Myocyte (in vitro differentiated cells): ENCODE results near the gene RAPGEF2. TPM values are rescaled to one million over a fixed set of nuclear protein-coding genes. Genes with fewer than 3 reads are reported as not detected.
"Not testable (repeated sequence)": the region's sequence is repeated elsewhere in the genome, so short reads cannot be mapped to it uniquely, and the experiment has no call there.

Experiments used
- DNase-seq: peaks from one replicate; pipeline ENCODE4 v3.0.0-alpha.2; 2012; ENCODE audit warnings: low read depth
- total RNA-seq: library from RNA; depleted of rRNA; stranded (reverse); fragments of >200 nt; gene quantifications from 2 replicates; pipeline ENCODE4 v1.2.3, GENCODE V29; 2014

Gene RAPGEF2
- total RNA-seq, 1 donor from 2014 or later = 17.6 TPM

GRCh38 chr4:159298502-159298901 lies 195.6 kb downstream of the RAPGEF2 start:
- peak; percentile 59 for DNase-seq

- no peak for DNase-seq
These were observed 200.6 kb downstream of the RAPGEF2 start for GRCh38 chr4:159303435-159303834.

- DNase-seq = no peak
These were observed 202.2 kb downstream of the RAPGEF2 start for GRCh38 chr4:159305129-159305528.

GRCh38 chr4:159307929-159308328 lies 205.1 kb downstream of the RAPGEF2 start:
- no peak for DNase-seq

DNA sequence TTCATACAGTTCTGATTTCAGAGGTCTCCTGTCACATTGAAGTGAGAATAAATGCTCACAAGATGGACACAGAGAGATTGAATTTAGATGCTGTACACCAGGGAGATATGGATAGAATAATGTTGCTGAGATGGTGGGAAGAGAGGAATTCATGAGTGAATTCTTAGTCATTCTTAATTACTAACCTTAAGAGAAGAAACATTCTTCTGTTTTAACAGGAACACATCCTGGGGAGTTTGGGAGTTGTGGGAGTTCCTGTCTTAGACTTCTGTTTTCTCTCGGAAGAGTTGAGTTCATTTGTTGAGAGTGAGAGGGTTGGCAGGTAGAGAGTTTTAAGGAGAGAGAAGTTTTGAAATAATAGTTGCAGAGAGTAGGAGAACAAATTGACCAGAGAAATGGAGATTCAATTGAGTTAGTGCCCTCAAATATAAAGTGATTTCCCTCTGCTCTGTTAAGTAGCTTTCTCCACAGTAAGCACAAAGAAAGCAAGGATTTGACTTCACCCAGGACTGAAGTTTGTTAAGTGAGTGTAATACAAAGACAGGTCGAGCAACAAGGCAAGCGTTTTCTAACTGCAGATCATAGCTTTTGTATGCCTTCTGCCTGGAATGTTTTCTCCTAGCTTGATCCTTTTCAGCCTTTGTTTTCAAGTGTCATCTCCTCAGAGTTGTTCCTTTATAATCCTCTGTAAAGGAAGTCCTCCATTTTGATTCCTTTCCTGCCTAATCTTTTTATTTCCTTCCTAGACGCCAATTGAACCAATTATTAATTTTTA lies 205.9 kb downstream of the RAPGEF2 start:
- no peak for DNase-seq

GRCh38 chr4:159312236-159312635 lies 209.4 kb downstream of the RAPGEF2 start:
- no peak for DNase-seq

- DNase-seq = not testable (repeated sequence)
These were observed 213.0 kb downstream of the RAPGEF2 start for GRCh38 chr4:159315879-159316278.

DNA sequence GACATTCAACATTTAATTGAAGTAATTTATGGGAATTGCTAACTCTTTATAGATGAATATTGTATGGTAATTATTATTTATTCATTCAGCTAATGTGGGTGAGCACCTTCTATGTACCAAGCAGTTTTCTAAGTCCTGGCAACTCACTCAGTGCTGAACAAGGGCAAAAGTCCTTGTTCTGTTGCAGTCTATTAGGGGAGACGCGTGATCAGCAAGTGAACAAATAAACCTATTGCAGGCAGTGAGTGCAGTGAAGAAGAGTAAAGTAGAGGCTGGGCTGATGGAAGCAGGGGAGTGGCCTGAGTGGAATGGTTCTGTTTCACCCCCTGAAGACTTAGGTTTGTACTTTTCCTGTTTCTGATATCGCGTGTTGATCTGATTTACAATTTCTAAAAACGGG lies 214.3 kb downstream of the RAPGEF2 start:
- no peak for DNase-seq

DNA sequence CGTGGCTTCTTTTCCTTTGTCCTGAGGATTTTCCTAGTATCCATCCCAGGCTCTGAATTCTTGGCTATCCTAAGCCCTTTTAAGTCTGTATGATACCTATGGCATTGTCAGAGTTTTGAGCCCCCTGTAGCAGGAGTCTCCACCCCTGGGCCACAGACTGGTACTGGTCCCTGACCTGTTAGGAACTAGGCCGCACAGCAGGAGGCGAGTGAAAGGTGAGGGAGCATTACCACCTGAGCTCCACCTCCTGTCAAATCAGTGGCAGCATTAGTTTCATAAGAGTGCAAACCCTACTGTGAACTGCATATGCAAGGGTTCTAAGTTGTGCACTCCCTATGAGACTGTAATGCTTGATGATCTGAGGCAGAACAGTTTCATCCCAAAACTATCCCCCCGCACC lies 216.1 kb downstream of the RAPGEF2 start:
- no peak for DNase-seq

GRCh38 chr4:159326480-159326879 lies 223.6 kb downstream of the RAPGEF2 start:
- no peak for DNase-seq

DNA sequence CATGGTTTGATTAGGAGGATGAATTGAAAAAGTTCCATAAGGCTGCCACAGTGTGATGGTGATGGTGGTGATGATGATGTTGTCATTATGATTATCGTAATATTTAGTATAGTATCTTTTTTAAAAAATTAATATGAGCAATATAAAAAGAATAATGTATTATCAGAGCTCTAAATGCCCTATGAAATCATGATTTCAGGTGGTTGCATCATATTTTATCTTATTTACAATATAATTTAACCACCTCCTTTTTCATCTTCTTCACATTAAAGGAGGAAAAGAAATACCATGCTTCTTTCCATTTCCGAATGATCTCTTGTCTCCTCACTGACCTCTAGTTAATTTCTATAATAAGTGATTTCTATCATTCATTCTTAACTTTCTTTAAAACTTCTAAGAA lies 225.9 kb downstream of the RAPGEF2 start:
- DNase-seq = no peak

DNA sequence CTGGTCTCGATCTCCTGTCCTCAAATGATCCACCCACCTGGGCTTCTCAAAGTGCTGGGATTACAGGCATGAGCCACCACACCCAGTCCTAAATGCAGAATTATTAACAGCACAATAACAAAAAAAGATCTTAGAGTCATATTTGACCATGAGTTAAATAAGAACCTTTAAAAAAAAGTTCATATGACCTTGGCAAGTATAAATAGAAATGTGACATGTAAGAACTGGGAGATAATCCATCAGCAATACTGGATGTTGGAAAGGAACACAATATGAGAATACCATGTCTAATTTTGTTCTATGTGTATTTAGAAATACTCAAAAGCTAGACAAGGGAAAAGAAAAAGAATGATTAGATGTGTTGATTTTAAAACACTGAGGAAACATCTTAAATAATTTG lies 231.6 kb downstream of the RAPGEF2 start:
- peak; percentile 23 for DNase-seq

- no peak for DNase-seq
These were observed 234.2 kb downstream of the RAPGEF2 start for GRCh38 chr4:159337041-159337440.

DNA sequence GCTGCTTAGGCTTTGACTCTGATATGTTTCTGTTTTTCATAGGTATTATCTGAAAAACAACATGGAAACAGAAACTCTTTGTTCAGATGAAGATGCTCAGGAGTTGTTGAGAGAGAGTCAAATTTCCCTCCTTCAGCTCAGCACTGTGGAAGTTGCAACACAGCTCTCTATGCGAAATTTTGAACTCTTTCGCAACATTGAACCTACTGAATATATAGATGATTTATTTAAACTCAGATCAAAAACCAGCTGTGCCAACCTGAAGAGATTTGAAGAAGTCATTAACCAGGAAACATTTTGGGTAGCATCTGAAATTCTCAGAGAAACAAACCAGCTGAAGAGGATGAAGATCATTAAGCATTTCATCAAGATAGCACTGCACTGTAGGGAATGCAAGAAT lies 238.6 kb downstream of the RAPGEF2 start:
- no peak for DNase-seq

DNA sequence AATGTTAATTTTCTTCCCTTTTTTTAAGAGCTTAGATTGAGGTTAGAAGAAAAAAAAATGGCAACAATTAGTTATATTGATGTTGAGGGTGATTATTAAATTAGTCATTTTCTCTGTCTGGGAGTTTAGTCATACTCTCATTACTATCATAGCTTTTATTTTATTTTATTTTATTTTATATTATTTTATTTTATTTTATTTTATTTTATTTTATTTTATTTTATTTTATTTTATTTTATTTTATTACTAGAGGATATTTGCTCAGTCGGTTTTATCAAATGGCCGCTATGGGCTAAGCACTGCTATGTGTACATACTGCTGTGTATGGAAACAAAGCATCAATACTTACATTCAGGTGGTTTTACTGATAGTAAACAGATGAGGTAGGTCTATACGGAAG lies 239.5 kb downstream of the RAPGEF2 start:
- no peak for DNase-seq

GRCh38 chr4:159343116-159343515 lies 240.2 kb downstream of the RAPGEF2 start:
- DNase-seq = no peak

DNA sequence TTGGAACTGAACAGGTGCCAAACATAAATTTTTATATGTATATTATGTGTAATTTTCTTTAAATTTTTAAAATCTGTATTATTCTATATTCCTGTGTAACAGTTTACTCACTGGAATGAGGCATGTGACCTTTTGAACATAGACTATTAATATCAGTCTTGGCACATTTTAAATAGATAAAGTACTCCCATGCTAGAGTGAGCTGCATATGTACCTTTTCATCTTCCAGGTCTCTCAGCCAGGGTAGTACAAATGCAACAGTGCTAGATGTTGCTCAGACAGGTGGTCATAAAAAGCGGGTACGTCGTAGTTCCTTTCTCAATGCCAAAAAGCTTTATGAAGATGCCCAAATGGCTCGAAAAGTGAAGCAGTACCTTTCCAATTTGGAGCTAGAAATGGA lies 242.0 kb downstream of the RAPGEF2 start:
- no peak for DNase-seq

DNA sequence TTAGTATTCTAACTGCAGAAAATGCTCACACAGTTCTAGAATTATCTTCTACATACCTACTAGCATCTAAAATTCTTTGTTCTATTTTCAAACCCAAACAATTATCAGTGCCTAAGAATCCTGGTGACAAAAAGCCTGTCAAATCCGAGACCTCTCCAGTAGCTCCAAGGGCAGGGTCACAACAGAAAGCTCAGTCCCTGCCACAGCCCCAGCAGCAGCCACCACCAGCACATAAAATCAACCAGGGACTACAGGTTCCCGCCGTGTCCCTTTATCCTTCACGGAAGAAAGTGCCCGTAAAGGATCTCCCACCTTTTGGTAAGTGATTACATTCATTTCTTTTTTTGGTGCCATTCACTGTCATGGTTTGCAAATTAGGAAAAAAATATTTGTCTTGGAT lies 243.8 kb downstream of the RAPGEF2 start:
- no peak for DNase-seq

- no peak for DNase-seq
These were observed 244.9 kb downstream of the RAPGEF2 start for GRCh38 chr4:159347813-159348212.

DNA sequence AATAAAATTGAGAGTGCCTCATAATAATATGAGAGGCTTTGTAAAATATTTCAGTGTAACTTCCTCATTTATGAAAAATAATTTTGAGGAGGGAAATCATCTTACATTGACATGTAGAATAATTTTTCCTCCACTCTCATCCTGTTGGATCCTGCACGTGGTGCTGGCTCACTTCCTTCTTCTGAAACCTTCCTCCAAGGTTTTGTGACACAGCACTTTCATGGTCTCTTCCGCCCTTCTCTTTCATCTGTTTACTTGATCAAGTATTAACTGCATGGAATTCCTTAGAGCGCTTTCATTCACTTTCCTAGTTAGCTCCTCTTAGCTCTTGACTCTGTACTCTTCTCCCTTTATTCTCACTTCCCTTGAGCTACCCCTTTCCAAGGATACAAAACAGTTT lies 246.5 kb downstream of the RAPGEF2 start:
- no peak for DNase-seq

- no peak for DNase-seq
These were observed 249.7 kb downstream of the RAPGEF2 start for GRCh38 chr4:159352609-159353008.

DNA sequence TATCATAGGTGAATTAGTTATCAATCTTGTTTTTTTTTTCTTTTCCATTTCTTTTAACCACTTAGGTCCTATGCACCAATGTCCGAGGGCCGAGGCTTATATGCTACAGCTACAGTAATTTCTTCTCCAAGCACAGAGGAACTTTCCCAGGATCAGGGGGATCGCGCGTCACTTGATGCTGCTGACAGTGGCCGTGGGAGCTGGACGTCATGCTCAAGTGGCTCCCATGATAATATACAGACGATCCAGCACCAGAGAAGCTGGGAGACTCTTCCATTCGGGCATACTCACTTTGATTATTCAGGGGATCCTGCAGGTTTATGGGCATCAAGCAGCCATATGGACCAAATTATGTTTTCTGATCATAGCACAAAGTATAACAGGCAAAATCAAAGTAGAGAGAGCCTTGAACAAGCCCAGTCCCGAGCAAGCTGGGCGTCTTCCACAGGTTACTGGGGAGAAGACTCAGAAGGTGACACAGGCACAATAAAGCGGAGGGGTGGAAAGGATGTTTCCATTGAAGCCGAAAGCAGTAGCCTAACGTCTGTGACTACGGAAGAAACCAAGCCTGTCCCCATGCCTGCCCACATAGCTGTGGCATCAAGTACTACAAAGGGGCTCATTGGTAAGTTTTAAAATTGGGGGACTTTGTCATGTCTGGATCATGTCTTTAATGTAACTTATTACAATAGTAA lies 250.7 kb downstream of the RAPGEF2 start:
- no peak for DNase-seq

DNA sequence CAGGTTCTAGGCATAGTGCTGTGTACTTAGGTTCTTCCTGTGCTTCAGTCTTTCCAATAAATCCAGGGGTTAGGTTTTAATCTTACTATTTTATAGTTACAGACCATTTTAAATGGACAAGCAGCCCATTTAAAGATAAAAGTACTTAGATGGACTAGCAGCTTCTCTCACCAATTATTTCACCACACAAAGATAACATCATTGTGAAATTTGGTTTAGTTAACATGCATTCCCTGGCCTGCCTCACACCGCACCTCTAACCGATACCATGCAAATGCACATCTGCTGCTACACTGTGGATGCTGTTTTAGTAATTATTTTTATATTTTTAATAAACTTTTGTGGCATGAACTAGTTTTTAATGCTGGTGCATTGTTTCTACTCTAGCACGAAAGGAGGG lies 252.6 kb downstream of the RAPGEF2 start:
- DNase-seq = no peak
